Endometrial microvascular endothelial cells (primary cell): ENCODE results near the gene LOXHD1. TPM values are rescaled to one million over a fixed set of nuclear protein-coding genes. Genes with fewer than 3 reads are reported as not detected.

ENCODE experiments used
- in situ Hi-C: cut with HindIII; loops from 2 replicates; pipeline ENCODE4 v1.10.0; 2017; ENCODE audit warnings: low sequenced_read_pairs, low pct_unique_long_range_greater_than_20kb; ENCODE audit errors: inconsistent ontology term
- total RNA-seq: library from RNA; depleted of rRNA; stranded (reverse); fragments of >200 nt; gene quantifications from one replicate; pipeline ENCODE4 v1.2.3, GENCODE V29; 2015; ENCODE audit errors: inconsistent ontology term

LOXHD1 gene
- total RNA-seq, 1 donor from 2014 or later: not detected

DNA sequence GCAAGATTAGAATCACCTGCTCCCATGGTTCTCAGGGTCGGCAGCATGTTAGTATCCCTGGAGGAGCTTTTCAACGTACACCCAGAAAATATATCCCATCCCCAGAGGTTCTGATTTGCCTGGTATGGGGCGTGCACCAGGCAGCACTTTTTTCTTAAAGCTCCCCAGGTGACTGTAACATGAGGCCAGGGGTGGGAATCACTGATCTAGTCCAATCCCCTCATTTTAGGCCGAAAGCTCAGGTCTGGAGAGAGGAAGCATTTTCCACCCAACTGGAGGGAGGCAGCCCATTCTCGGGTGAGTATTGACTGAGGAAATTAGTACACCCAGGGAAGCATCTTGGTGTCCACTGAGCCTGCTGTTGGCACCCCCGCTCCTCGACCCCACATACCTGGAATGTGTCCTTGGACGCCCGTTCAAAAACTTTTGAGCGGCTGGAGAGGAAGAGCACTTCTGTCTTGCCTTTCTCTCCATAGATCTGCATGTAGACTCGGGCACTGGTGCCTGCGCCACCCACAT lies 94.3 kb downstream of the LOXHD1 start:
- in situ Hi-C loops: no loop called here

- in situ Hi-C loops: no loop called here
These were observed 96.4 kb downstream of the LOXHD1 start for GRCh38 chr18:46560671-46561045.

DNA sequence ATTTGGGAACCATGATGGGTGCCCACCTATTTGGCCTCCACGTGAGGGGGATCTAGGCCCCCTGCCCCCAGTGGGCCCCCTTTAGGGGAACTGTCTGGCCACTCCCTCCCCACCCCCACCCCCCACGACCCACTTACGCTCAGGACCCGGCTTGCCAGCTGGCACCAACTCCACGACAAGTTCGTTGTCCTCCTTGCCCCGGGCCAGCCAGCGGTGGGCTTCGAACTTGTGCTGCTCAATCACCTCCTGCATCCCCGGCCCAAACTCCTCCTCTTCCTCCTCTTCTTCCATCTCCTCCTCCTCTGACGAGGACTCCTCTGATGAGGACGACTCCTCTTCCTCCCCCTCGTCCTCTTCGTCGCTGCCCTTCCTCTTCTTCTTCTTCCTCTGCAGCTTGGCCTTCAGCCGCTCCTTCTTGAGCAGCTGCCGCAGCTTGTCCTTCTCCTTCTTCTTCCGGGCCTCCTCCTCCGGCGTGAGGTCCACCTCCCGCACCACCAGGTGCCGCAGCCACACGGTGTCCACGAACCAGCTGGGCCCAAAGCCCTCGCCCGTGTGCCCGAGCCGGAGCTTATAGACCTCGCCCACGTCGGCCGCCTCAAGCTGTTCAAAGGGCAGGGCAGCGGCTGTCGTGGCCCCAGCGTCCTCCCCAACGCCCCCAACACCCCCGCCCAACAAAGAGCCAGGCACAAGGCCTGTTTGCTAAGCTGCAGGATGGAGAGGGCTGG lies 96.9 kb downstream of the LOXHD1 start:
- in situ Hi-C loops: no loop called here

DNA sequence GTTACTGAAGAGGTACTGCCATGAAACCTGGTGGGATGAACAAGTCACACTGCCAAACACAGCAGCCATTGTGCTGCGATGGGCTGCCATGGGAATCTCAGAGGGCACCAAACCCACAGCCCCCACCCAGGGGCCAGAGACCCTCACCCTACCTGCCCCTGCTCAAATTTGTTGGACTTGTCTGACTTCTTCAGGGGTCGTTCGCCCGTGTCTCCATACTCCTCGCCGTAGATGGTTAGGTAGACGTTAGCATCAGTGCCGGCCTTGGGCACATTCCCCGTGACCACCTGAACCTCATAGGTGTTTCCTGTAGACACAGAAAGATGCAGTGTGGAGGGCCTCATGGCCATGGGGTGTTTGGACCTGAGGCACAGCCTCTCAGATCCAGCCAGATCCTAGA lies 97.7 kb downstream of the LOXHD1 start:
- in situ Hi-C loops: no loop called here

DNA sequence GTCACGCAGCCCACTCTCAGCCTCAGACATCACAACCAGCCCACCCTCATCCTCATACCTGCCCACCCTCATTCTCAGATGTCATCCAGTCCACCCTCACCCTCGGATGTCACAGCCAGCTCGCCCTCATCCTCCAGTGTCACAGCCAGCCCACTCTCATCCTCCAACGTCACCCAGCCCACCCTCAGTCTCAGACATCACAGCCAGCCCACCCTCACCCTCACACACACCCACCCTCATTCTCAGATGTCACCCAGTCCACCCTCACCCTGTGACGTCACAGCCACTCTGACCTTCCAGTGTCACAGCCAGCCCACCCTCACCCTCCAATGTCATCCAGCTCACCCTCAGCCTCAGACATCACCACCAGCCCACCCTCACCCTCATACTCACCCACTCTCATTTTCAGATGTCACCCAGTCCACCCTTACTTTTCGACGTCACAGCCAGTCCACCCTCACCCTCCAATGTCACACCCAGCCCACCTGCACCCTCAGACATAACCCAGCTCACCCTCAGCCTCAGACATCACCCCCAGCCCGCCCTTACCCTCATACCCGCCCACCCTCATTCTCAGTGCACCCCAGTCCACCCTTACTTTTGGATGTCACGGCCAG lies 100.3 kb downstream of the LOXHD1 start:
- in situ Hi-C loops: no loop called here

DNA sequence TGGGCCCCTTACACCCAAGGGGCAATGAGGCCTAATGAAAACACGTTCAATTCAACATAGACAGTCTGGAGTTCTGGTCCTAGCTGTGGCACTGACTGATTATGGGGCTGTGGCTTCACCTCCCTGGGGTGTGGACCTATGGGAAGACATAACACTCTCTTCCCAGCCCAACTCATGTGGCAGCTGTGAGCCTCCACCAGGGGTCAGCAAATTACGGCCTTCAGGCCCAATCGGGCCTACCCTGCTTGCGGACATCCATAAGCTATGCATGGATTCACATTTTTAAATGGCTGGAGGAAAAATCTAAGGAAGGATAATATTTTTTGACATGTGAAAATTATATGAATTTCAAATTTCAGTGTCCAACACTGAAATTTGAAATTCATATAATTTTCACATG lies 101.3 kb downstream of the LOXHD1 start:
- in situ Hi-C loops: no loop called here

DNA sequence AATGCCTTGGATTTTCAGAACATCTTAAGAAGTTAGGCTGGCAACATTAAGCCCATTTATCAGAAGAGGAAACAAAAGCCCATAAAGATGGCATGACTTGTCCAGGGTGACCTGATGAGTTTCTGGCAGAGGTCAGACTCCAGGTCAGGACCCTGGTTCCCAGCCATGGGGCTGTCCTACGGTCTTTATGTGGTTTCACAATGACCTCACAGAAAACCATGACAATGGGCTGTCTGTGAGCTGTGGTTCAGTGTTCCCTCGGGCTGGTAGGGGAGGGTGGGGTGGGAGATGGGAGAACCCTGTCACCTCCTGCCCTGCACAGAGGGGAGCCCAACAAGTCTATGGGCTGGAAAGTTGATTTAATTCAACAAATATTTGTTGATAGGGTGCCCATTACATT lies 101.8 kb downstream of the LOXHD1 start:
- in situ Hi-C loops: no loop called here

DNA sequence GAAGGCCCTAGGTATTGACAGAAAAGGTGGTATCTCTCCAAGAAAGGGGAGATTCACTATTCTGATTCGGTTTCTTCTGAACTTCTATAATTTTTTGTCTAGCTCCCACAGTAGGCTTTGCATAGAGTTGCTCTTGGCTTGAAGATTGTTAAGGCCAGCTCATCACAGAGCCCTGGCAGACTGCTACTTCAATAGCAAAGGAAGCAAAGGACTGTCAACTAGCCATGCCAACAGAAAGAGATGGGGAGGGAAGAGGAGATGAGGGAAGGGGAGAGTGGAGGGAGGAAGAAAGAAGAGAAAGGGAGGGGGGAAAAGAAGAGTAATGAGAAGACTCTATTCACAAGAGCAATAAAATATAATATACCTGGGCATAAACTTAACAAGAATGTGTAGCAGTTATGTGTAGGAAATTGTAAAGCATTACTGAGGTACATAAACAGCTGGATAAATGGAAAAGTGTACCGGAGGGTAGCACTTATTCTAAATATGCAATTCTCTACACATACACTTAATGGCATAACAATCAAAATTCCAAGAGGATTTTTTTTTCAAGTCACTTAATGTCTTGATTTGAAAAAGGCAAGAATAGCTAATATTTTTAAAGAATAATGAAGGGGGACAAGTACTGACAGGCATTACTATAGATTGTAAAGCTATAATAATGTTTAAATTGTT lies 102.5 kb downstream of the LOXHD1 start:
- in situ Hi-C loops: no loop called here

GRCh38 chr18:46550609-46551008 lies 106.4 kb downstream of the LOXHD1 start:
- in situ Hi-C loops: no loop called here

- in situ Hi-C loops: no loop called here
These were observed 109.5 kb downstream of the LOXHD1 start for GRCh38 chr18:46547520-46547919.

DNA sequence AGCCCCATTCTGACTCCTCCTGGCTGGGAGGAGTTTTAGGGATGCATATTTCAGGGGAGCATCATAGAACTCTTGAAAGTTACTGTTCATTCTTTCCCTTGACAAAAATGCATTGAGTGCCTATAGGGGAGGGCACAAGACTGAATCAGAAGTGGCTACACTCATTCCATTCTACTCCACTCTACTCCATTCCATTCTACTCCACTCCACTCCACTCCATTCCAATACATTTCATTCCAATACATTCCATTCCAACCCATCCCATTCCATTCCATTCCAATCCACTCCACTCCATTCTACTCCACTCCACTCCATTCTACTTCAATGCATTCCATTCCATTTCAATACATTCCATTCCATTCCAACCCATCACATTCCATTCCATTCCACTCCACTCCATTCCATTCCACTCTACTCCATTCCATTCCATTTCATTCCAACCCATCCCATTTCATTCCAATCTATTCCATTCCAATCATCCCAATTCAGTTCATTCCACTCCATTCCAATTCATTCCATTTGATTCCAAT lies 110.8 kb downstream of the LOXHD1 start:
- in situ Hi-C loops: no loop called here

- in situ Hi-C loops: no loop called here
These were observed 114.5 kb downstream of the LOXHD1 start for GRCh38 chr18:46542545-46542944.

DNA sequence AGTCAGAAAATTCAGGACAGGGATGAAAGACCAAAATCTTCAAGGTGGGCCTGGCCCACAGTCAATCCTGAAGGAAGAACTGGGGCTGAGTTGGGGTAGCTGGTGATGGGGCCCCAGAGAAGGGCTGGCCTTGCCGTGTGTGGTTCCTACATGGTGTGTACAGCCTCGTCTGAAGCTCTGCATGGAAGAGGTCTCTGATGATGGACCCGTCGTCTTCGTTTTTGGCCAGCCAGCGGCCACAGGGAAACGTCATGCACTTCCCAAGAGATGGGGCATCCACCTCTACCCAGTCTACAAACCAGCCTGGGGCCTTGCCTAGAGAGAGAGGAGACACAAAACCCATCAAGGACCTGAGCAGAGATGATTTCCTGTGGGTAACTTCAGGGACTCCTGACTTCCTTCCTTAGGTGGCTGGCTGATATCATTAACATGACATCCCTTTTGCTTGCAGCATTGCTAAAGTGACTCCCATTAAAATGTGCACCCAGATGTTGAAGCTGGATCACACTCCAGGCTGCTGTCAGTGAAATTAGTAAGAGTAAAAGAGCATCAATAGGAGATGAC lies 115.3 kb downstream of the LOXHD1 start:
- in situ Hi-C loops: no loop called here

DNA sequence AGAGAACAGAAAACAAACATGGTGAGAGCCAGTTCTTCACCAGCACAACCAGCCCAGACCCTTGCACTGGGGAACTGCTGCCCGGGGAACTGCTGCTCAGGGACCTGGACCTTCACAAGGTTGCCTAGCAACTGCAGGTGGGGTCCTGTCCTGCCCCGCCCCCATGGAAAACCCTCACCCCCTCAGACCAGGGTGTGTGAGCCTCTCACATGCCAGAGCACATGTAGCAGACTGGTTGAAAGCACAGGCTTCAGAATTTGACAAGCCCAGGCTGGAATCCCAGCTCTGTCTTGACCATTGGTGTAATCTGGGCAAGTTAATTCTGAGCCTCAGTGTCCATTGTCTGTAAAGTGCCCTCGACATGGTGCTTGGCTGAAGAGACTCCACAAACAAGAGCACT lies 118.6 kb downstream of the LOXHD1 start:
- in situ Hi-C loops: no loop called here

- in situ Hi-C loops: no loop called here
These were observed 120.7 kb downstream of the LOXHD1 start for GRCh38 chr18:46536215-46536874.

- in situ Hi-C loops: no loop called here
These were observed 125.5 kb downstream of the LOXHD1 start for GRCh38 chr18:46531482-46531881.

- in situ Hi-C loops: no loop called here
These were observed 129.0 kb downstream of the LOXHD1 start for GRCh38 chr18:46528037-46528436.

- in situ Hi-C loops: no loop called here
These were observed 137.2 kb downstream of the LOXHD1 start for GRCh38 chr18:46519870-46520269.

DNA sequence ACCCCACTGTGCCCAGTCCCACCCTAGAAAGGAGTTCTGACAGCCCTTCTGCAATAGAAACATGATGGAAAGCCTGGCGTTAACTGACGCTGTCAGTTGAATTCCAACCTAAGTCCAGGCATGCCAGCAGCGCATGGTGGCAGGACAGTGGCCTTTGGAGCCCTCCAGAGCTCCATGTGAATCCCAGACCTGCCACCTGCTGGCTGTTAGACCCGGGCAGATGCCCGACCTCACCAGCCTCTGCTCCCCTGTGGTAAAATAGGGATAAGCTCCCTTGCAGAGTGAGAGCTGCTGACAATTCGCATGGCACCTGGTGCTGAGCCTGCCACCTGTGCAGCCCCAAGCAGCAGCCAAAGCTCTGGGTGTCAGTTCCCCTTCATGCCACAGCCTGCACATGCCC lies 138.6 kb downstream of the LOXHD1 start:
- in situ Hi-C loops: no loop called here
